Measurements from ENCODE around the gene CACNA1C. TPM values are rescaled to one million over a fixed set of nuclear protein-coding genes. Genes with fewer than 3 reads are reported as not detected.

CACNA1C gene
- total RNA-seq, 1 experiment from 2014 or later = 1.1 TPM

- Mint-ChIP-seq H3K4me1 (peaks cover 7 to 16% of the 10 kb centered on the region in 2 experiments), H3K27me3 (ENCODE audit: low read depth) (no peaks in the 10 kb centered on the region; the same call in 1 of the 2 replicates), H3K4me3 (no peak overlapping the region), H3K27ac (no peak overlapping the region; a peak in 1 of 7 replicates), H3K9me3 (peaks cover 0 to 2% of the 10 kb centered on the region in 2 experiments; a peak in 1 of 5 replicates), H3K36me3 (ENCODE audit: insufficient read depth in 1 of 3, low read depth in 3 of 3) (no peaks in the 10 kb centered on the region)
- Histone ChIP-seq H3K14ac (ENCODE audit: insufficient read depth, low read length) (no peak overlapping the region), H2BK120ac (ENCODE audit: low read depth, low read length, poor library complexity, severe bottlenecking) (no peak overlapping the region), H3K23ac (ENCODE audit: insufficient read length, low read depth, low read length) (no peak overlapping the region), H2BK20ac (ENCODE audit: low read depth, low read length, poor library complexity, severe bottlenecking) (no peak overlapping the region), H3K4ac (ENCODE audit: low read depth, low read length) (no peak overlapping the region), H3K79me2 (ENCODE audit: insufficient read depth, low read length) (no peaks in the 10 kb centered on the region; the same call in 1 of the 2 replicates), H4K5ac (ENCODE audit: insufficient read length, low read depth, low read length) (no peak overlapping the region), H4K91ac (ENCODE audit: insufficient read length, low read depth, low read length) (no peak overlapping the region), H2BK12ac (ENCODE audit: insufficient read length, low read depth, low read length) (no peak overlapping the region), H3K4me1 (ENCODE audit: insufficient read depth, low read length) (peaks cover under 1% of the 10 kb centered on the region; the same call in 1 of the 2 replicates), H3K9me3 (ENCODE audit: control insufficient read depth, low read depth, low read length) (no peaks in the 10 kb centered on the region), H3K56ac (ENCODE audit: insufficient read length, low read depth, low read length) (no peak overlapping the region), H3T11ph (ENCODE audit: low read length) (no peak overlapping the region), H2AK5ac (ENCODE audit: insufficient read length, low read length) (no peak overlapping the region), H3K4me2 (ENCODE audit: insufficient read depth, insufficient read length, low read length) (no peak overlapping the region), H3K79me1 (ENCODE audit: insufficient read depth, low read depth, low read length, poor library complexity, severe bottlenecking) (no peaks in the 10 kb centered on the region), H2BK5ac (ENCODE audit: insufficient read length, low read length) (no peak overlapping the region), H3K9ac (ENCODE audit: extremely low read depth, insufficient read length, low read length) (no peak overlapping the region), H3K27me3 (ENCODE audit: insufficient read depth, low read length) (no peaks in the 10 kb centered on the region), H2BK15ac (ENCODE audit: low read depth, low read length) (no peak overlapping the region), H4K20me1 (ENCODE audit: control insufficient read depth, insufficient read depth, insufficient read length) (no peaks in the 10 kb centered on the region), H3K23me2 (ENCODE audit: insufficient read length, low read depth, low read length, poor library complexity, severe bottlenecking) (no peaks in the 10 kb centered on the region), H3K27ac (ENCODE audit: insufficient read length, low read depth, low read length) (no peak overlapping the region), H4K8ac (replicated peaks; ENCODE audit: insufficient read length, low read depth, low read length) (no peak overlapping the region), H3K18ac (ENCODE audit: insufficient read length, low read depth, low read length) (no peak overlapping the region), H2AFZ (ENCODE audit: low read length) (no peak overlapping the region)
- no CpG with 5 or more reads among the region's 4 CpGs for WGBS (ENCODE audit: extremely low coverage, insufficient read length, low lambda C conversion rate)
- no peak for DNase-seq
- no peak for TF ChIP-seq CTCF (conservative IDR thresholded peaks at IDR 0.05)
These were observed 46.8 kb downstream of the CACNA1C start for GRCh38 chr12:2099595-2099994.

Data from H9 (cell line).